Esophagus muscularis mucosa (tissue), 3 donors: ENCODE measurements around the gene EHHADH.

Experiments used
- POLR2A ChIP-seq: fragments of 450-650 bp; IDR thresholded peaks from one replicate; pipeline ENCODE4 v1.6.1; 2017; ENCODE audit warnings: antibody characterized with exemption, moderate library complexity, mild to moderate bottlenecking, low read depth
- POLR2AphosphoS5 ChIP-seq, 2 donors: sonication (generic); formaldehyde crosslinking; IDR thresholded peaks; one replicate each; pipeline ENCODE4 v1.6.1; 2017; ENCODE audit warnings: antibody characterized with exemption in 2 of 2
- TF ChIP-seq, protein P1 (sequence below), 3 experiments: fragments of 200-600 bp in 2 of 3; fragments of 450-650 bp in 1 of 3; sonication (generic) in 2 of 3; IDR thresholded peaks; one replicate each; pipeline ENCODE4 v1.5.1; 2017 to 2019; ENCODE audit warnings: antibody characterized with exemption in 3 of 3, mild to moderate bottlenecking in 2 of 3, moderate library complexity in 1 of 3

- TF ChIP-seq, protein P1, sequence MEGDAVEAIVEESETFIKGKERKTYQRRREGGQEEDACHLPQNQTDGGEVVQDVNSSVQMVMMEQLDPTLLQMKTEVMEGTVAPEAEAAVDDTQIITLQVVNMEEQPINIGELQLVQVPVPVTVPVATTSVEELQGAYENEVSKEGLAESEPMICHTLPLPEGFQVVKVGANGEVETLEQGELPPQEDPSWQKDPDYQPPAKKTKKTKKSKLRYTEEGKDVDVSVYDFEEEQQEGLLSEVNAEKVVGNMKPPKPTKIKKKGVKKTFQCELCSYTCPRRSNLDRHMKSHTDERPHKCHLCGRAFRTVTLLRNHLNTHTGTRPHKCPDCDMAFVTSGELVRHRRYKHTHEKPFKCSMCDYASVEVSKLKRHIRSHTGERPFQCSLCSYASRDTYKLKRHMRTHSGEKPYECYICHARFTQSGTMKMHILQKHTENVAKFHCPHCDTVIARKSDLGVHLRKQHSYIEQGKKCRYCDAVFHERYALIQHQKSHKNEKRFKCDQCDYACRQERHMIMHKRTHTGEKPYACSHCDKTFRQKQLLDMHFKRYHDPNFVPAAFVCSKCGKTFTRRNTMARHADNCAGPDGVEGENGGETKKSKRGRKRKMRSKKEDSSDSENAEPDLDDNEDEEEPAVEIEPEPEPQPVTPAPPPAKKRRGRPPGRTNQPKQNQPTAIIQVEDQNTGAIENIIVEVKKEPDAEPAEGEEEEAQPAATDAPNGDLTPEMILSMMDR (IDR thresholded peaks at IDR 0.05) = no peak
- no peak for TF ChIP-seq POLR2A
- no peak for TF ChIP-seq POLR2AphosphoS5 (IDR thresholded peaks at IDR 0.05)
Observed at GRCh38 chr3:185145511-185145910, 108.3 kb downstream of the EHHADH start.
